B cell (primary cell): Measurements from ENCODE around the gene NIBAN1. TPM values are rescaled to one million over a fixed set of nuclear protein-coding genes. Genes with fewer than 3 reads are reported as not detected.

Source experiments
- ATAC-seq: fragments of 200-7000 bp; cut with Tn5 transposase; one replicate; pipeline ENCODE4 v1.10.0; 2021; ENCODE audit warnings: low read depth, mild to moderate bottlenecking, moderate number of reproducible peaks, moderate library complexity
- CTCF ChIA-PET: fragments of 350-600 bp; sonication (Branson Sonifier 250); formaldehyde crosslinking; loops from one replicate; lab custom pipeline; 2021; ENCODE audit warnings: antibody characterized with exemption, inconsistent platforms; lab: Charles Lee
- POLR2A ChIA-PET: fragments of 350-600 bp; sonication (Branson Sonifier 250); formaldehyde crosslinking; loops from one replicate; lab custom pipeline; 2021; ENCODE audit warnings: antibody characterized with exemption; lab: Charles Lee
- DNase-seq: peaks from one replicate; pipeline ENCODE4 v3.0.0; 2013
- H2AFZ ChIP-seq: 2 replicates; pipeline ENCODE4 v1.6.1; 2012; ENCODE audit warnings: mild to moderate bottlenecking, low read depth, low read length; ENCODE audit not compliant: insufficient read depth, poor library complexity, severe bottlenecking
- H3K27ac ChIP-seq, 2 donors: 1 replicate in 1 of 2; 2 replicates in 1 of 2; pipeline ENCODE4 v1.5.1; 2012 to 2013; ENCODE audit warnings: low read length in 2 of 2, mild to moderate bottlenecking in 2 of 2, moderate library complexity in 1 of 2
- H3K27me3 ChIP-seq, 4 experiments: fragments of 200-600 bp in 1 of 4; sonication (generic) in 1 of 4; replicated peaks in 1 of 4; 1 replicate in 2 of 4; 2 replicates in 2 of 4; pipeline versions ENCODE4 v1.6.1 to v1.7.0; 2013 to 2016; ENCODE audit warnings: low read length in 3 of 4, mild to moderate bottlenecking in 2 of 4, mixed read lengths in 1 of 4, moderate library complexity in 1 of 4; ENCODE audit not compliant: insufficient read depth in 4 of 4, control insufficient read depth in 3 of 4; ENCODE audit errors: control extremely low read depth in 1 of 4
- H3K36me3 ChIP-seq, 2 experiments: replicated peaks in 1 of 2; 1 replicate in 1 of 2; 2 replicates in 1 of 2; pipeline versions ENCODE4 v1.6.1 to v1.7.1; 2013; ENCODE audit warnings: low read length in 1 of 2; ENCODE audit not compliant: insufficient read depth in 2 of 2, control insufficient read depth in 1 of 2; ENCODE audit errors: control extremely low read depth in 1 of 2, extremely low read depth in 1 of 2
- H3K4me1 ChIP-seq, 2 donors: fragments of 200-600 bp in 1 of 2; sonication (generic) in 1 of 2; 1 replicate in 1 of 2; 2 replicates in 1 of 2; pipeline versions ENCODE4 v1.5.1 to v1.6.1; 2013 to 2017; ENCODE audit warnings: low read length in 2 of 2; ENCODE audit not compliant: control insufficient read depth in 2 of 2, insufficient read depth in 2 of 2
- H3K4me2 ChIP-seq: replicated peaks from 2 replicates; pipeline ENCODE3; 2012; ENCODE audit warnings: mild to moderate bottlenecking, low read depth, low read length; ENCODE audit not compliant: poor library complexity, severe bottlenecking
- H3K4me3 ChIP-seq, 5 experiments: fragments of 200-600 bp in 1 of 5; sonication (generic) in 1 of 5; 1 replicate in 3 of 5; 2 replicates in 2 of 5; pipeline versions ENCODE4 v1.5.1 to v1.7.0; 2011 to 2016; ENCODE audit warnings: low read length in 4 of 5, mild to moderate bottlenecking in 4 of 5, low read depth in 2 of 5, control low read depth in 1 of 5, moderate library complexity in 1 of 5; ENCODE audit not compliant: insufficient read depth in 1 of 5; ENCODE audit errors: control extremely low read depth in 1 of 5, extremely low read depth in 1 of 5
- H3K79me2 ChIP-seq: fragments of 200-600 bp; sonication (generic); one replicate; pipeline ENCODE4 v1.6.0; 2016; ENCODE audit warnings: low read length; ENCODE audit not compliant: control insufficient read depth, insufficient read depth
- H3K9ac ChIP-seq: fragments of 200-600 bp; sonication (generic); 2 replicates; pipeline ENCODE4 v1.6.1; 2017; ENCODE audit warnings: mild to moderate bottlenecking, low read length, moderate library complexity
- H3K9me3 ChIP-seq, 3 donors: one replicate each; pipeline versions ENCODE4 v1.6.1 to v1.7.1; 2013; ENCODE audit warnings: low read length in 2 of 3; ENCODE audit not compliant: control insufficient read depth in 2 of 3, insufficient read depth in 1 of 3; ENCODE audit errors: control extremely low read depth in 1 of 3
- H4K20me1 ChIP-seq: 2 replicates; pipeline ENCODE4 v1.6.0; 2012; ENCODE audit warnings: mild to moderate bottlenecking, low read length; ENCODE audit not compliant: insufficient read depth, control insufficient read depth, poor library complexity, severe bottlenecking
- H3K27ac Mint-ChIP-seq: one replicate; pipeline ENCODE4 v1.8.0; 2021; ENCODE audit warnings: mixed read lengths
- H3K27me3 Mint-ChIP-seq: one replicate; pipeline ENCODE4 v1.8.0; 2021; ENCODE audit warnings: mixed read lengths
- H3K4me1 Mint-ChIP-seq: one replicate; pipeline ENCODE4 v1.8.0; 2021; ENCODE audit warnings: mixed read lengths
- H3K4me3 Mint-ChIP-seq: one replicate; pipeline ENCODE4 v1.8.0; 2021; ENCODE audit warnings: mixed read lengths
- H3K9me3 Mint-ChIP-seq: one replicate; pipeline ENCODE4 v1.8.0; 2022; ENCODE audit warnings: mixed read lengths; ENCODE audit not compliant: insufficient read depth
- EZH2 ChIP-seq: IDR thresholded peaks from 2 replicates; pipeline ENCODE4 v1.6.1; 2012; ENCODE audit warnings: borderline replicate concordance, low read depth, mild to moderate bottlenecking, moderate library complexity, low read length; ENCODE audit not compliant: insufficient read depth, poor library complexity, severe bottlenecking
- WGBS: methylation state at CpG from one replicate; pipeline ENCODE4 v1.1.5; 2013; ENCODE audit warnings: missing lambda C conversion rate; ENCODE audit not compliant: insufficient coverage; 5-methylcytosine and 5-hydroxymethylcytosine counted together
- intact Hi-C: fragments of 100-400 bp; cut with micrococcal nuclease; formaldehyde crosslinking; loops from one replicate; pipeline ENCODE4 v1.10.0; 2022
- polyA plus RNA-seq: library from polyadenylated mRNA; depleted of rRNA; stranded (reverse); fragments of >200 nt; gene quantifications from 2 replicates; pipeline ENCODE4 v1.2.3, GENCODE V29; 2012
- total RNA-seq, 2 donors: library from RNA; stranded (reverse); fragments of 120-200 nt in 1 of 2; gene quantifications; 1 replicate in 1 of 2; 2 replicates in 1 of 2; pipeline versions ENCODE4 v1.2.3 to v1.2.4, GENCODE V29; 2013 to 2022
- TF ChIP-seq, protein P1 (sequence below): fragments of 200-600 bp; IDR thresholded peaks from one replicate; pipeline ENCODE4 v1.8.0; 2022; ENCODE audit warnings: antibody characterized with exemption, mild to moderate bottlenecking

NIBAN1 gene
- total and polyA plus RNA-seq, 2 donors (not counting 1 experiment from before 2014, with no cell fraction given), result 1.2 to 13.2 TPM

DNA sequence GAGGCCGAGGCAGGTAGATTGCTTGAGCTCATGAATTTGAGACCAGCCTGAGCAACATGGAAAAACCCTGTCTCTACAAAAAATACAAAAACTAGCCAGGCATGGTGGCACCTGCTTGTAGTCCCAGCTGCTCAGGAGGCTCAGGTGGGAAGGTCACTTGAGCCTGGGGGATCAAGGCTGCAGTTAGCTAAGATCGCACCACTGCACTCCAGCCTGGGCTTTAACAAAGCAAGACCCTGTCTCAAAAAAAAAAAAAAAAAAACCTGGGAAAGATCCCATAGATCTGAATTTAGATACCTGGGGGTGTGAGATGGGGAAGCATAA lies 32.9 kb downstream of the NIBAN1 start:
- intact Hi-C loops, result no loop called here
- Histone ChIP-seq H3K9ac (no peak overlapping the region), H4K20me1 (no peaks in the 10 kb centered on the region), H3K4me2 (no peak overlapping the region), H3K4me3 (no peak overlapping the region), H3K36me3 (no peaks in the 10 kb centered on the region), H3K4me1 (peaks cover 7 to 18% of the 10 kb centered on the region in 2 donors), H3K9me3 (no peaks in the 10 kb centered on the region), H3K27ac (no peak overlapping the region), H3K27me3 (no peaks in the 10 kb centered on the region), H2AFZ (no peak overlapping the region), H3K79me2 (no peaks in the 10 kb centered on the region)
- DNase-seq (peak; percentile 14), ATAC-seq (no peak)
- Mint-ChIP-seq H3K27ac (no peak overlapping the region), H3K27me3 (no peaks in the 10 kb centered on the region), H3K9me3 (no peaks in the 10 kb centered on the region), H3K4me3 (no peak overlapping the region), H3K4me1 (peaks cover 28% of the 10 kb centered on the region)
- POLR2A ChIA-PET, result interaction anchor here (0.6 to 0.8 kb wide), 2 partner anchors 29 to 133 kb away, joined by 4 to 7 read pairs; no protein-coding TSS in a partner anchor
- no CpG with 5 or more reads among the region's 2 CpGs for WGBS
- CTCF ChIA-PET, result no interaction called here
- TF ChIP-seq EZH2, result no peak
- TF ChIP-seq, protein P1, sequence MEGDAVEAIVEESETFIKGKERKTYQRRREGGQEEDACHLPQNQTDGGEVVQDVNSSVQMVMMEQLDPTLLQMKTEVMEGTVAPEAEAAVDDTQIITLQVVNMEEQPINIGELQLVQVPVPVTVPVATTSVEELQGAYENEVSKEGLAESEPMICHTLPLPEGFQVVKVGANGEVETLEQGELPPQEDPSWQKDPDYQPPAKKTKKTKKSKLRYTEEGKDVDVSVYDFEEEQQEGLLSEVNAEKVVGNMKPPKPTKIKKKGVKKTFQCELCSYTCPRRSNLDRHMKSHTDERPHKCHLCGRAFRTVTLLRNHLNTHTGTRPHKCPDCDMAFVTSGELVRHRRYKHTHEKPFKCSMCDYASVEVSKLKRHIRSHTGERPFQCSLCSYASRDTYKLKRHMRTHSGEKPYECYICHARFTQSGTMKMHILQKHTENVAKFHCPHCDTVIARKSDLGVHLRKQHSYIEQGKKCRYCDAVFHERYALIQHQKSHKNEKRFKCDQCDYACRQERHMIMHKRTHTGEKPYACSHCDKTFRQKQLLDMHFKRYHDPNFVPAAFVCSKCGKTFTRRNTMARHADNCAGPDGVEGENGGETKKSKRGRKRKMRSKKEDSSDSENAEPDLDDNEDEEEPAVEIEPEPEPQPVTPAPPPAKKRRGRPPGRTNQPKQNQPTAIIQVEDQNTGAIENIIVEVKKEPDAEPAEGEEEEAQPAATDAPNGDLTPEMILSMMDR, result no peak

DNA sequence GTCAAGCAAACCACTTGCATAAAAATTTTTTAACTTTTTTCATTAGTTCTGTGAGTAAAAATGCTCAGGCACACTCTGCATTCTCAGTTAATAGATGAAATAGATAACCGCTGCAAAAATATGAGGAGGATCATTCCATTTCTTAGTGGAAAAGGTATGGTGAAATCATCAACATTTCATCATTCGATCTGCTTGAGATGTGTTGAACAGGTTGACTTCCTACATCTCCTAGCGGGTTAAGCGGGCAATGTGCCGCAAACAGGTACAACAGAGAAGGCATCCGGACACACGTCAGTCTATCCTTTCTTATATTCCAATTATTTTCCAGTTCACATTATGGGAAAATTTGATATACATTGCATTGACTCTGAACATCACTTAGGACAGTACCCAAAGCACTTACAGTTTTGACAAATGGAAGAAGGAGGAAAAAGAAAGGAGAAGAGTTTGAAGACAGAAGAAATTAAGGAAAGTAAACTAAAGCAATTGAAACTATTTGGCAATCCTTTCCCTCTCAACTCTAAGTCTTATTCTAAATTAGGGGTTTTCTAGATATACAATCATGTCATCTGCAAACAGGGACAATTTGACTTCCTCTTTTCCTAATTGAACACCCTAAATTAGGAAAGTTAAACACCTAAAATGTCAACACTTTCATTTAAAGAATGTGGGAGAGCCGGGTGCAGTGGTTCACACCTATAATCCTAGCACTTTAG lies 33.5 kb downstream of the NIBAN1 start:
- no peak for TF ChIP-seq EZH2
- TF ChIP-seq, protein P1, result no peak
- ChIA-PET POLR2A (interaction anchor here (0.6 to 0.8 kb wide), 2 partner anchors 30 to 133 kb away, joined by 4 to 7 read pairs; no protein-coding TSS in a partner anchor), CTCF (no interaction called here)
- H3K9me3 ChIP-seq, result no peaks in the 10 kb centered on the region
- H3K27me3 Mint-ChIP-seq, result no peaks in the 10 kb centered on the region
- no peak overlapping the region for H3K4me2 ChIP-seq
- 100% methylated on average over 3 of the region's 8 CpGs for WGBS
- no peaks in the 10 kb centered on the region for H3K27me3 ChIP-seq
- no peaks in the 10 kb centered on the region for H4K20me1 ChIP-seq
- no peaks in the 10 kb centered on the region for H3K79me2 ChIP-seq
- H3K36me3 ChIP-seq, result no peaks in the 10 kb centered on the region
- H3K9ac ChIP-seq, result no peak overlapping the region
- intact Hi-C loops, result no loop called here
- H3K27ac Mint-ChIP-seq, result no peak overlapping the region
- no peak overlapping the region for H3K4me3 Mint-ChIP-seq
- H3K4me1 ChIP-seq, result peaks cover 2 to 16% of the 10 kb centered on the region in 2 donors
- DNase-seq (no peak), ATAC-seq (no peak)
- H3K27ac ChIP-seq, result no peak overlapping the region
- H3K4me1 Mint-ChIP-seq, result peaks cover 23% of the 10 kb centered on the region
- H2AFZ ChIP-seq, result no peak overlapping the region
- H3K9me3 Mint-ChIP-seq, result no peaks in the 10 kb centered on the region
- no peak overlapping the region for H3K4me3 ChIP-seq
